RPMI8226 (cell line): ENCODE data around the gene APIP.

Source experiments
- DNase-seq: peaks from one replicate; pipeline ENCODE4 v3.0.0-alpha.2; 2015

APIP gene

DNA sequence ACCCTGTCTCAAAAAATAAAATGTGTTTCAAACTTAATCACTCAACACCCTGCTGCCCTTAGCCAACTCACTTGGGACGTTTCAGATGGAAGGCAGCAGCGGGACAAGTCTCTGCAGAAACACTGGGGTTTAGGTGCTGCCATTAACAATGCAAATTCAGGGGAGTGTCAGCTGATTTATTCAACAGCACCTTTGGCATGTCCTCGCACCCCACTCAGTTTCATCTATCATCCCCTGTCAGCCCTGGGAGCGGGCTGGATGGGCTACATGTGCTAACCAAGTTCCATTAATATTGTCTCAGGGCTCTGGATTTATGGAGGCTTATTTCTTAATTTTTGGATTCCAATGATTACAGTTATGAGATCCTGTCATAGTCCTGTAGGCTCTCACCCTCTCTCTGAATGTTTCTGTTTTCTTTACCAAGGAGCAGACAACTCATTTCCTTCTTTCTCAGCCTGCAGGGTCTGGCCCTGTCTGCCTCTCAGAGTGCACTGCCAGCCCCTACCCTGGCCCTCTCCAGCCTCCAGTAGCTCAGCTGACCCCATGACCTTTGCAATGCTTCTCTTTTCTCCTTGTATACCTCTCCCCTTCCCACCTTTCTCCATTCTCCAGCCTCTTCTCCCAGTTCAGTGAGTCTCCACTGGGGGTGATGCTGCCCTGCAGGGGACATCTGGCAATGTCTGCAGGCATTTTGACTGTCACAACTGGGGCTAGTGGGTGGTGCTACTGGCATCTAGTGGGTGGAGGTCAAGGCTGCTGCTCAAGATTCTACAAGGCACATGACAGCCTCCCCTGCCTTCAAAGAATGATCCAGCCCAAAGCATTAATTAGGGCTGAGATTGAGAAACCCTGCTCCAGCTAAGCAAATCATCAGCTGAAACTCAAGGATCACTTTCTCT lies 79.0 kb downstream of the APIP start:
- no peak for DNase-seq

DNA sequence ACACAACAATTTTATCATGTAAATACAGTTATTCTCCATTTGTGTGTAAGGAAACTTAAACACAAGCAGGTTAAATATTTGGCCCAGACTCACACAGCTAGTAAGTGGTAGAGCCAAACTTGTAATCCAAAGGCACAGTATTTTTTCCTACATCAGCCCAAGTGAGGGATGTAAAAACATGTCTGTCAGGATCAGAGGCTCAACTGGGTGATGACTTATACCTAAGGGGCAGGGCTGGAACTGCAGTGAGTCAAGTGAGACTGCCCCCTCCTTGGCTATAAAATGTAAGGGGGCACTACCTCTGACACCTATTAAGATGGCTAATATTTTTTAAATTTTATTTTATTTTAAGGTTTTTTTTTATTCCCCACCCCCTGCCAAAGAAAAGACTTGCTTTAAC lies 82.6 kb downstream of the APIP start:
- no peak for DNase-seq
